ENCODE data around the gene BLCAP. TPM values are rescaled to one million over a fixed set of nuclear protein-coding genes. Genes with fewer than 3 reads are reported as not detected.
"Not testable (repeated sequence)": the region's sequence is repeated elsewhere in the genome, so short reads cannot be mapped to it uniquely, and the experiment has no call there.

The BLCAP gene
- total and polyA plus RNA-seq, 4 donors, result 53.3 to 81.5 (median 55.2) TPM

GRCh38 chr20:37490663-37491350 is 36.9 kb downstream of the BLCAP start:
- no peak for TF ChIP-seq CTCF (IDR thresholded peaks at IDR 0.05; ENCODE audit: control extremely low read depth, extremely low read depth)
- ATAC-seq (ENCODE audit: insufficient read depth, low FRiP score) (no peak), DNase-seq (no peak)
- Histone ChIP-seq H3K4me3 (no peak overlapping the region), H3K27ac (ENCODE audit: low read depth in 1 of 2, low read length in 1 of 2) (no peak overlapping the region), H3K36me3 (ENCODE audit: control insufficient read depth in 4 of 4, insufficient read depth in 4 of 4, low read length in 4 of 4) (peaks cover 0 to 5% (median 2%) of the 10 kb centered on the region in 4 donors), H3K4me1 (ENCODE audit: control insufficient read depth in 5 of 5, insufficient read depth in 5 of 5, low read length in 5 of 5) (no peaks in the 10 kb centered on the region), H3K9me3 (ENCODE audit: control insufficient read depth in 4 of 4, insufficient read depth in 3 of 4, low read length in 3 of 4) (peaks cover 0 to 7% (median 0%) of the 10 kb centered on the region in 4 donors), H3K27me3 (ENCODE audit: control insufficient read depth in 3 of 3, insufficient read depth in 3 of 3, low read length in 2 of 3) (no peaks in the 10 kb centered on the region), H3K9ac (ENCODE audit: insufficient read depth in 1 of 2, low read length in 2 of 2) (no peak overlapping the region)
- WGBS, 2 donors, result 84 to 93% methylated on average over 7 of the region's 7 CpGs

- not testable (repeated sequence) for H3K4me3 ChIP-seq; H3K4me1 ChIP-seq (ENCODE audit: control insufficient read depth in 5 of 5, insufficient read depth in 5 of 5, low read length in 5 of 5); ATAC-seq (ENCODE audit: insufficient read depth, low FRiP score); H3K9me3 ChIP-seq (ENCODE audit: control insufficient read depth in 4 of 4, insufficient read depth in 3 of 4, low read length in 3 of 4); H3K27ac ChIP-seq (ENCODE audit: low read depth in 1 of 2, low read length in 1 of 2); H3K9ac ChIP-seq (ENCODE audit: insufficient read depth in 1 of 2, low read length in 2 of 2); H3K27me3 ChIP-seq (ENCODE audit: control insufficient read depth in 3 of 3, insufficient read depth in 3 of 3, low read length in 2 of 3); H3K36me3 ChIP-seq (ENCODE audit: control insufficient read depth in 4 of 4, insufficient read depth in 4 of 4, low read length in 4 of 4); DNase-seq
- 98 to 100% methylated on average over 1 of the region's 1 CpG for WGBS, 2 donors
Measured at GRCh38 chr20:37486209-37486608, 41.5 kb downstream of the BLCAP start.

GRCh38 chr20:37484331-37484730 is 43.3 kb downstream of the BLCAP start:
- Histone ChIP-seq H3K27ac (ENCODE audit: low read depth in 1 of 2, low read length in 1 of 2) (no peak overlapping the region), H3K9me3 (ENCODE audit: control insufficient read depth in 4 of 4, insufficient read depth in 3 of 4, low read length in 3 of 4) (no peaks in the 10 kb centered on the region), H3K36me3 (ENCODE audit: control insufficient read depth in 4 of 4, insufficient read depth in 4 of 4, low read length in 4 of 4) (no peaks in the 10 kb centered on the region), H3K4me3 (no peak overlapping the region), H3K4me1 (ENCODE audit: control insufficient read depth in 5 of 5, insufficient read depth in 5 of 5, low read length in 5 of 5) (no peaks in the 10 kb centered on the region), H3K27me3 (ENCODE audit: control insufficient read depth in 3 of 3, insufficient read depth in 3 of 3, low read length in 2 of 3) (no peaks in the 10 kb centered on the region), H3K9ac (ENCODE audit: insufficient read depth in 1 of 2, low read length in 2 of 2) (no peak overlapping the region)
- ATAC-seq (ENCODE audit: insufficient read depth, low FRiP score), result no peak
- 56 to 64% methylated on average over 3 of the region's 3 CpGs for WGBS, 2 donors
- no peak for DNase-seq
- no peak for TF ChIP-seq CTCF (IDR thresholded peaks at IDR 0.05; ENCODE audit: control extremely low read depth, extremely low read depth)

- no peak for DNase-seq
- no peak for ATAC-seq (ENCODE audit: insufficient read depth, low FRiP score)
- WGBS, 2 donors, result 84 to 86% methylated on average over 5 of the region's 5 CpGs
Measured at GRCh38 chr20:37481610-37482009, 46.1 kb downstream of the BLCAP start.

More at GRCh38 chr20:37481610-37482009, 46.1 kb downstream of the BLCAP start:
- Histone ChIP-seq H3K27me3 (ENCODE audit: control insufficient read depth in 3 of 3, insufficient read depth in 3 of 3, low read length in 2 of 3) (no peaks in the 10 kb centered on the region), H3K4me1 (ENCODE audit: control insufficient read depth in 5 of 5, insufficient read depth in 5 of 5, low read length in 5 of 5) (no peaks in the 10 kb centered on the region), H3K9ac (ENCODE audit: insufficient read depth in 1 of 2, low read length in 2 of 2) (no peak overlapping the region), H3K36me3 (ENCODE audit: control insufficient read depth in 4 of 4, insufficient read depth in 4 of 4, low read length in 4 of 4) (no peaks in the 10 kb centered on the region), H3K9me3 (ENCODE audit: control insufficient read depth in 4 of 4, insufficient read depth in 3 of 4, low read length in 3 of 4) (no peaks in the 10 kb centered on the region), H3K27ac (ENCODE audit: low read depth in 1 of 2, low read length in 1 of 2) (no peak overlapping the region), H3K4me3 (no peak overlapping the region)
- TF ChIP-seq CTCF (IDR thresholded peaks at IDR 0.05; ENCODE audit: control extremely low read depth, extremely low read depth), result no peak
